IMR-90 (cell line): ENCODE data around the gene LRTM1. TPM values are rescaled to one million over a fixed set of nuclear protein-coding genes. Genes with fewer than 3 reads are reported as not detected.
A peak's percentile ranks its signal among the peaks of the same experiment; 100 is the strongest.

Source experiments
- ATAC-seq: fragments of 200-7000 bp; cut with Tn5 transposase; 2 replicates; pipeline ENCODE4 v1.9.1; 2020; ENCODE audit warnings: low read depth, mild to moderate bottlenecking, moderate library complexity
- BruUV-seq: library from RNA; stranded (reverse); fragments of 400-500 nt; replicated peaks from 2 replicates; lab custom pipeline; 2021; lab: Mats Ljungman, UMichigan
- CTCF ChIA-PET: fragments of 300-600 bp; formaldehyde crosslinking; extraction: SDS; loops from one replicate; lab custom pipeline; 2021; ENCODE audit warnings: antibody characterized with exemption; lab: Yijun Ruan, JAX
- POLR2A ChIA-PET: fragments of 300-600 bp; sonication (Branson Sonifier 250); formaldehyde crosslinking; loops from one replicate; lab custom pipeline; 2022; ENCODE audit warnings: antibody characterized with exemption; ENCODE audit not compliant: unreplicated experiment; lab: Charles Lee
- DNase-seq: peaks from one replicate; pipeline ENCODE4 v3.0.0; 2013
- H2AFZ ChIP-seq: replicated peaks from 2 replicates; pipeline ENCODE3; 2013; ENCODE audit warnings: low read length, mild to moderate bottlenecking; ENCODE audit not compliant: poor library complexity
- H2AK5ac ChIP-seq: 2 replicates; pipeline ENCODE4 v1.6.1; 2013; ENCODE audit warnings: low read depth, low read length, inconsistent platforms
- H2AK9ac ChIP-seq: replicated peaks from 2 replicates; pipeline ENCODE3; 2013; ENCODE audit warnings: mild to moderate bottlenecking, low read depth, low read length, moderate library complexity; ENCODE audit not compliant: poor library complexity
- H2BK120ac ChIP-seq: 2 replicates; pipeline ENCODE4 v1.6.1; 2013; ENCODE audit warnings: low read depth, low read length, inconsistent platforms
- H2BK15ac ChIP-seq: 3 replicates; pipeline ENCODE4 v1.6.1; 2013; ENCODE audit warnings: low read depth, low read length, inconsistent platforms
- H2BK20ac ChIP-seq: 2 replicates; pipeline ENCODE4 v1.6.1; 2013; ENCODE audit warnings: low read depth, mild to moderate bottlenecking, inconsistent platforms, low read length, moderate library complexity
- H2BK5ac ChIP-seq: 2 replicates; pipeline ENCODE4 v1.6.1; 2013; ENCODE audit warnings: mild to moderate bottlenecking, low read depth, low read length, inconsistent platforms; ENCODE audit not compliant: poor library complexity, severe bottlenecking
- H3K14ac ChIP-seq: replicated peaks from 2 replicates; pipeline ENCODE4 v1.6.1; 2013; ENCODE audit warnings: low read depth, low read length, inconsistent platforms
- H3K18ac ChIP-seq: 2 replicates; pipeline ENCODE4 v1.6.1; 2013; ENCODE audit warnings: low read depth, low read length, control low read depth
- H3K23ac ChIP-seq: 2 replicates; pipeline ENCODE4 v1.6.1; 2013; ENCODE audit warnings: low read depth, low read length, inconsistent platforms
- H3K27ac ChIP-seq: 2 replicates; pipeline ENCODE4 v1.5.1; 2013; ENCODE audit warnings: mild to moderate bottlenecking, control low read depth, low read length; ENCODE audit not compliant: insufficient read depth
- H3K27me3 ChIP-seq: 2 replicates; pipeline ENCODE4 v1.6.1; 2013; ENCODE audit warnings: low read length; ENCODE audit not compliant: control insufficient read depth, insufficient read depth
- H3K36me3 ChIP-seq: 2 replicates; pipeline ENCODE4 v1.6.1; 2013; ENCODE audit warnings: low read length, mixed read lengths; ENCODE audit not compliant: control insufficient read depth, insufficient read depth
- H3K4ac ChIP-seq: 2 replicates; pipeline ENCODE4 v1.6.1; 2013; ENCODE audit warnings: low read depth, low read length, inconsistent platforms
- H3K4me1 ChIP-seq: 2 replicates; pipeline ENCODE4 v1.6.1; 2013; ENCODE audit warnings: low read length, mixed read lengths; ENCODE audit not compliant: control insufficient read depth, insufficient read depth
- H3K4me2 ChIP-seq: 2 replicates; pipeline ENCODE4 v1.6.1; 2013; ENCODE audit warnings: low read depth, mild to moderate bottlenecking, control low read depth, low read length, moderate library complexity
- H3K4me3 ChIP-seq: 2 replicates; pipeline ENCODE4 v1.5.1; 2013; ENCODE audit warnings: low read depth, mild to moderate bottlenecking, control low read depth, low read length, moderate library complexity; ENCODE audit not compliant: insufficient read depth
- H3K56ac ChIP-seq: 2 replicates; pipeline ENCODE4 v1.6.1; 2013; ENCODE audit warnings: low read length, inconsistent platforms; ENCODE audit not compliant: insufficient read depth; ENCODE audit errors: extremely low read depth
- H3K79me1 ChIP-seq, 2 experiments: 2 replicates each; pipeline ENCODE4 v1.6.1; 2013; ENCODE audit warnings: low read length in 2 of 2, inconsistent platforms in 1 of 2, low read depth in 1 of 2
- H3K9ac ChIP-seq: 2 replicates; pipeline ENCODE4 v1.6.1; 2013; ENCODE audit warnings: low read depth, low read length, control low read depth
- H3K9me1 ChIP-seq: 2 replicates; pipeline ENCODE4 v1.6.1; 2013; ENCODE audit warnings: low read length, inconsistent platforms; ENCODE audit not compliant: insufficient read depth
- H3K9me3 ChIP-seq: 2 replicates; pipeline ENCODE4 v1.6.1; 2013; ENCODE audit warnings: low read length; ENCODE audit not compliant: control insufficient read depth, insufficient read depth
- H4K20me1 ChIP-seq: 2 replicates; pipeline ENCODE4 v1.6.1; 2013; ENCODE audit warnings: low read length, inconsistent platforms; ENCODE audit not compliant: insufficient read depth
- H4K5ac ChIP-seq: 2 replicates; pipeline ENCODE4 v1.6.1; 2013; ENCODE audit warnings: mild to moderate bottlenecking, low read depth, low read length, control low read depth
- H4K8ac ChIP-seq, 2 experiments: 2 replicates each; pipeline ENCODE4 v1.6.1; 2013; ENCODE audit warnings: low read depth in 2 of 2, low read length in 2 of 2, control low read depth in 1 of 2, inconsistent platforms in 1 of 2
- H4K91ac ChIP-seq: 2 replicates; pipeline ENCODE4 v1.6.1; 2013; ENCODE audit warnings: low read depth, low read length, inconsistent platforms; ENCODE audit not compliant: insufficient read depth
- BHLHE40 ChIP-seq: fragments of 150-350 bp; IDR thresholded peaks from 2 replicates; pipeline ENCODE4 v1.6.1; 2016; ENCODE audit warnings: mild to moderate bottlenecking, low read depth, low read length
- CEBPB ChIP-seq: IDR thresholded peaks from 2 replicates; pipeline ENCODE4 v1.6.1; 2012; ENCODE audit warnings: low read depth, low read length, improper control_type of control experiment
- CHD1 ChIP-seq: IDR thresholded peaks from 2 replicates; pipeline ENCODE4 v1.6.1; 2012; ENCODE audit warnings: low read depth, low read length, improper control_type of control experiment
- CTCF ChIP-seq: conservative IDR thresholded peaks from 2 replicates; pipeline ENCODE4 v1.5.1; 2012; ENCODE audit warnings: mild to moderate bottlenecking, low read depth, low read length, improper control_type of control experiment
- MAFK ChIP-seq: IDR thresholded peaks from 2 replicates; pipeline ENCODE4 v1.6.1; 2012; ENCODE audit warnings: low read depth, low read length, improper control_type of control experiment
- MAZ ChIP-seq: IDR thresholded peaks from 2 replicates; pipeline ENCODE4 v1.6.1; 2012; ENCODE audit warnings: low read depth, mild to moderate bottlenecking, low read length, improper control_type of control experiment, moderate library complexity, borderline replicate concordance
- MXI1 ChIP-seq: IDR thresholded peaks from 2 replicates; pipeline ENCODE4 v1.6.1; 2012; ENCODE audit warnings: low read depth, mild to moderate bottlenecking, low read length, moderate library complexity, borderline replicate concordance
- RCOR1 ChIP-seq: IDR thresholded peaks from 2 replicates; pipeline ENCODE4 v1.6.1; 2012; ENCODE audit warnings: mild to moderate bottlenecking, low read length, improper control_type of control experiment; ENCODE audit not compliant: insufficient replicate concordance
- RFX5 ChIP-seq: IDR thresholded peaks from 2 replicates; pipeline ENCODE4 v1.8.0; 2012; ENCODE audit warnings: low read depth, mild to moderate bottlenecking, low read length, moderate library complexity
- SMC3 ChIP-seq: fragments of 150-350 bp; IDR thresholded peaks from 2 replicates; pipeline ENCODE4 v1.6.1; 2016; ENCODE audit warnings: low read depth, mild to moderate bottlenecking, antibody characterized with exemption, low read length, moderate library complexity
- WGBS, 2 experiments: methylation state at CpG; one replicate each; pipeline versions ENCODE4 v1.1.5 to v1.1.7; 2013; ENCODE audit warnings: missing lambda C conversion rate in 2 of 2; ENCODE audit not compliant: insufficient read length in 1 of 2; ENCODE audit errors: extremely low coverage in 2 of 2; 5-methylcytosine and 5-hydroxymethylcytosine counted together
- dilution Hi-C: fragments of 300-500 bp; cut with HindIII; formaldehyde crosslinking; loops from one replicate; pipeline ENCODE4 v1.14.3; 2018; ENCODE audit warnings: low sequenced_read_pairs; ENCODE audit not compliant: unreplicated experiment
- in situ Hi-C: fragments of 300-500 bp; cut with MboI; formaldehyde crosslinking; loops from 3 replicates; pipeline ENCODE4 v1.14.3; 2019; ENCODE audit warnings: low sequenced_read_pairs, inconsistent platforms, mixed read lengths
- intact Hi-C: fragments of 100-400 bp; cut with micrococcal nuclease; formaldehyde crosslinking; loops from 2 replicates; pipeline ENCODE4 v1.10.0; 2022
- polyA plus RNA-seq, 3 experiments: library from polyadenylated mRNA; depleted of rRNA; stranded (reverse); fragments of >200 nt; gene quantifications; 2 replicates each; pipeline ENCODE4 v1.2.3, GENCODE V29; 2012; ENCODE audit warnings: low replicate concordance in 1 of 3
- total RNA-seq: library from RNA; depleted of rRNA; stranded (reverse); fragments of >200 nt; gene quantifications from 2 replicates; pipeline ENCODE4 v1.2.3, GENCODE V29; 2012

The LRTM1 gene
- total and polyA plus RNA-seq, 2 of the 4 experiments (the other 2 are of a cell fraction) = not detected

GRCh38 chr3:54876694-54877093 lies 51.2 kb downstream of the LRTM1 start (continued):
- TF ChIP-seq RFX5 = no peak
- TF ChIP-seq SMC3 = no peak

GRCh38 chr3:54875596-54876268 lies 52.1 kb downstream of the LRTM1 start:
- dilution Hi-C loops = no loop called here
- H4K91ac ChIP-seq = no peak overlapping the region; the same call in 1 of the 2 replicates
- no peak for DNase-seq
- H4K8ac ChIP-seq = no peak overlapping the region
- H4K20me1 ChIP-seq = no peaks in the 10 kb centered on the region
- peak overlapping the region; percentile 16; the same call in 1 of the 2 replicates for H2BK120ac ChIP-seq
- no peak overlapping the region for H3K56ac ChIP-seq
- in situ Hi-C loops = no loop called here
- no peaks in the 10 kb centered on the region for H3K27me3 ChIP-seq
- H3K4ac ChIP-seq = 0 out of 2 replicates have a peak overlapping the region, but pooled peaks have one; percentile 33
- intact Hi-C loops = loop anchor here (10.0 kb wide), 2 partner anchors 169 to 429 kb away; no protein-coding TSS in a partner anchor
- no peak overlapping the region for H3K9ac ChIP-seq
- WGBS, 2 experiments = 100% methylated on average over 4 of the region's 8 CpGs; no CpG with 5 or more reads in 1 of the 2 experiments
- H3K14ac ChIP-seq = peak overlapping the region; percentile 62; the same call in 1 of the 2 replicates
- peak overlapping the region; percentile 48; the same call in 1 of the 2 replicates for H2BK20ac ChIP-seq
- H2BK5ac ChIP-seq = no peak overlapping the region
- H2AFZ ChIP-seq = no peak overlapping the region
- H3K27ac ChIP-seq = no peak overlapping the region
- H3K18ac ChIP-seq = no peak overlapping the region
- BruUV-seq = no TSS peak
- H3K4me3 ChIP-seq = no peak overlapping the region
- H2AK5ac ChIP-seq = peak overlapping the region; percentile 46; the same call in 1 of the 2 replicates
- H3K79me1 ChIP-seq = no peaks in the 10 kb centered on the region
- H2BK15ac ChIP-seq = peak overlapping the region; percentile 19; the same call in 1 of the 3 replicates
- H4K5ac ChIP-seq = no peak overlapping the region
- CTCF ChIA-PET = interaction anchor here (0.6 to 1.3 kb wide), 2 partner anchors 75 to 92 kb away, joined by 3 to 4 read pairs; no protein-coding TSS in a partner anchor
- no peaks in the 10 kb centered on the region for H3K9me3 ChIP-seq
- no peak for ATAC-seq
- H3K23ac ChIP-seq = no peak overlapping the region
- POLR2A ChIA-PET = no interaction called here
- H3K4me1 ChIP-seq = peaks cover 5% of the 10 kb centered on the region
- TF ChIP-seq RFX5 (no peak), CHD1 (no peak), CEBPB (no peak), MXI1 (no peak), MAFK (no peak), RCOR1 (no peak), CTCF (no peak), BHLHE40 (no peak), MAZ (no peak)
- H2AK9ac ChIP-seq = no peak overlapping the region
- no peak overlapping the region for H3K4me2 ChIP-seq
- H3K9me1 ChIP-seq = peaks cover 3% of the 10 kb centered on the region
- H3K36me3 ChIP-seq = no peaks in the 10 kb centered on the region
